Activated T-cell treated with anti-CD3 and anti-CD28 coated beads, Interleukin-2, amount 50 U/mL, for 72 hours (primary cell): Measurements from ENCODE around the gene ARL13A. TPM values are rescaled to one million over a fixed set of nuclear protein-coding genes. Genes with fewer than 3 reads are reported as not detected.
A peak's percentile ranks its signal among the peaks of the same experiment; 100 is the strongest.
"Not testable (repeated sequence)": the region's sequence is repeated elsewhere in the genome, so short reads cannot be mapped to it uniquely, and the experiment has no call there.

ENCODE experiments used
- ATAC-seq, 2 donors: fragments of 150-1000 bp; cut with Tn5 transposase; replicated peaks in 1 of 2; 2 replicates each; pipeline ENCODE4 v1.10.0; 2021; ENCODE audit warnings: moderate library complexity in 2 of 2, mild to moderate bottlenecking in 1 of 2
- DNase-seq, 2 donors: peaks; one replicate each; pipeline ENCODE4 v3.0.0; 2021 to 2022; ENCODE audit warnings: mixed read lengths in 1 of 2
- H3K27ac Mint-ChIP-seq: one replicate; pipeline ENCODE4 v1.8.0; 2022; ENCODE audit warnings: mild to moderate bottlenecking, moderate library complexity, mixed read lengths
- H3K27me3 Mint-ChIP-seq: one replicate; pipeline ENCODE4 v1.8.0; 2022; ENCODE audit warnings: low read depth, mixed read lengths
- H3K36me3 Mint-ChIP-seq, 2 donors: one replicate each; pipeline ENCODE4 v1.8.0; 2022; ENCODE audit warnings: mixed read lengths in 2 of 2, mild to moderate bottlenecking in 1 of 2; ENCODE audit not compliant: insufficient read depth in 2 of 2
- H3K4me1 Mint-ChIP-seq: one replicate; pipeline ENCODE4 v1.8.0; 2022; ENCODE audit warnings: low read depth, mixed read lengths
- H3K4me3 Mint-ChIP-seq, 2 donors: one replicate each; pipeline ENCODE4 v1.8.0; 2022; ENCODE audit warnings: mild to moderate bottlenecking in 2 of 2, mixed read lengths in 2 of 2, moderate library complexity in 2 of 2
- H3K9me3 Mint-ChIP-seq, 2 donors: one replicate each; pipeline ENCODE4 v1.8.0; 2022; ENCODE audit warnings: mixed read lengths in 2 of 2
- total RNA-seq, 2 donors: library from RNA; stranded (reverse); gene quantifications; one replicate each; pipeline ENCODE4 v1.2.3, GENCODE V29; 2022

ARL13A gene
- total RNA-seq, 2 donors from 2014 or later: not detected

- H3K27ac Mint-ChIP-seq, H3K27me3 Mint-ChIP-seq, DNase-seq, H3K9me3 Mint-ChIP-seq, H3K4me1 Mint-ChIP-seq, H3K4me3 Mint-ChIP-seq, ATAC-seq, H3K36me3 Mint-ChIP-seq: not testable (repeated sequence)
These were observed 42.5 kb downstream of the ARL13A start for GRCh38 chrX:101012031-101012430.

DNA sequence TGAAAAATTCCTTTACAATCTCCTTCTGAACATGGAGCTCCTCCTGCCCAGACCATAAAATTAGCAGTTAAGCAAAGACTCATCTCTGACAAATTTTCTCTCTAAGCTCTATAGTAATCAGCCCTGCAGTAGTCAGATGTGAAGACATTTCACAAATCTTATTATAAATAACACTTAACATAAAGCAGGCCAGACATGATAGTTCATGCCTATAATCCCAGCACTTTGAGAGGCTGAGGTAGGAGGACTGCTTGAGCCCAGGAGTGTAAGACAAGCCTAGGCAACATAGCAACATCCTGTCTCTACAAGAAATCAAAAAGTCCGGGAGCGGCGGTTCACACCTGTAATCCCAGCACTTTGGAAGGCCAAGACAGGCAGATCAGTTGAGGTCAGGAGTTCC, 52.5 kb downstream of the ARL13A start:
- Mint-ChIP-seq H3K36me3 (peaks cover 3 to 16% of the 10 kb centered on the region in 2 donors), H3K4me3 (no peak overlapping the region), H3K4me1 (no peaks in the 10 kb centered on the region), H3K27me3 (no peaks in the 10 kb centered on the region), H3K27ac (no peak overlapping the region), H3K9me3 (no peaks in the 10 kb centered on the region)
- DNase-seq (no peak), ATAC-seq (no peak)

DNA sequence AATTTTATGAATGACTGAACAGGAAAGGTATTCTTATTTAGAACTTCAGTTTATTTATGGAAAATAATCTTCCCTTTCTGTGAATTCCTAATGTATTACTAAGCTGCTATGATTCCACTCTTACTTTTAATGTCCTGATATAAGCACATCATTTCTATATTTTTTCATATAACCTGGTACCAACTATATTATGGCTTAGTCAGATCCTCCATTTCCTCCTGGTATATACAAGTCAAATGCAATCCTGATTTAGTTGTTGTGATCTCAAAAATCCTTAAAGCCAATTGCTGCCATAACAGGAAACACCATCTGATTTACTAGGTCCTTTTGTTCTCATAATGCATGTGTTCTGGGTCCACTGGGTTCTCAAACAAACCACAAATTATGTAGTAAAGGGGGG, 55.6 kb downstream of the ARL13A start:
- ATAC-seq (no peak), DNase-seq (no peak)
- H3K4me1 Mint-ChIP-seq: peaks cover 7% of the 10 kb centered on the region
- H3K9me3 Mint-ChIP-seq: peaks cover 0 to 2% of the 10 kb centered on the region in 2 donors
- H3K4me3 Mint-ChIP-seq: no peak overlapping the region
- H3K27ac Mint-ChIP-seq: no peak overlapping the region
- peaks cover 7 to 19% of the 10 kb centered on the region in 2 donors for H3K36me3 Mint-ChIP-seq
- H3K27me3 Mint-ChIP-seq: peaks cover 13% of the 10 kb centered on the region

- peaks cover 7% of the 10 kb centered on the region for H3K4me1 Mint-ChIP-seq
- no peak overlapping the region for H3K4me3 Mint-ChIP-seq
- DNase-seq (no peak), ATAC-seq (no peak)
- H3K36me3 Mint-ChIP-seq: peaks cover 6 to 16% of the 10 kb centered on the region in 2 donors
- H3K9me3 Mint-ChIP-seq: peaks cover 0 to 2% of the 10 kb centered on the region in 2 donors
- H3K27me3 Mint-ChIP-seq: peaks cover 13% of the 10 kb centered on the region
- no peak overlapping the region for H3K27ac Mint-ChIP-seq
These were observed 59.1 kb downstream of the ARL13A start for GRCh38 chrX:101028562-101028961.

GRCh38 chrX:101029665-101030064, 60.2 kb downstream of the ARL13A start:
- H3K4me3 Mint-ChIP-seq: no peak overlapping the region
- peaks cover 13% of the 10 kb centered on the region for H3K27me3 Mint-ChIP-seq
- peak overlapping the region; percentile 75 for H3K27ac Mint-ChIP-seq
- DNase-seq (no peak), ATAC-seq (no peak)
- H3K9me3 Mint-ChIP-seq: peaks cover 0 to 2% of the 10 kb centered on the region in 2 donors
- peaks cover 6 to 16% of the 10 kb centered on the region in 2 donors for H3K36me3 Mint-ChIP-seq
- H3K4me1 Mint-ChIP-seq: peaks cover 7% of the 10 kb centered on the region

DNA sequence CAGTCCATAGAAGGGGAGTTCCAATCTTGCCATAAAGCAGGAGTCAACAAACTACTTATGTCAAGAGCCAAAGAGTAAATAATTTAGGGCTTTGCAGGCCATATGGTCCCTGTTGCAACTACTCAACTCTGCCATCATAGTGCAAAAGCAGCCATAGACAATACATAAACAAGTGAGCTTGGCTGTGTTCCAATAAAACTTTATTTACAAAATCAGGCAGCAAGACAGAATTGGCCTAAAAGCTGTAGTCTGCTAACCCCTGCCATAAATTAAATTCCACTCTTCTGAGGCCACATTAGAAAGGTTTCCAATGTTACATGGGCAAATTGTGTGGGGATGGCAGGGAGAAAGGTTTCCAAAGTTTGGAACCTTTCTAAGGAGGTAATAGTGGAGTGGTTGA, 67.7 kb downstream of the ARL13A start:
- Mint-ChIP-seq H3K27ac (no peak overlapping the region), H3K4me1 (peaks cover 6% of the 10 kb centered on the region), H3K4me3 (no peak overlapping the region), H3K9me3 (no peaks in the 10 kb centered on the region), H3K36me3 (peaks cover 7 to 8% of the 10 kb centered on the region in 2 donors), H3K27me3 (no peaks in the 10 kb centered on the region)
- ATAC-seq (no peak), DNase-seq (no peak)

DNA sequence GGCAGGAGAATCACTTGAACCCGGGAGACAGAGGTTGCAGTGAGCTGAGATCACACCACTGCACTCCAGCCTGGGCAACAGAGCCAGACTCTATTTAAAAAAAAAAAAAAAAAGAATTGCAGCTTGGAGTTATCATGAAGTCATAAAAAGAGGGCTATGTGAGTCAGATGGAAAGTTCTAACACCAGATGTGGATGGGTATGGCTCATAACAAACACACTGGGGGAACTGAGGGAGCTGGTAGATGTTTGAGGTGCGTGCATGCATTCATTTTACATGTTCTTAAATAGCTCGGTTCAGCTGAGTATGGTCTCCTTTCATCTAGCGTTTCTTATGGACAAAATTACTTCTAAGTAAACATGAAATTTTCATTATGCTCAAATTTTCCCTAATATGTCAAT, 70.7 kb downstream of the ARL13A start:
- ATAC-seq (peak; percentile 74 to 93), DNase-seq (peak; percentile 2 to 3)
- Mint-ChIP-seq H3K9me3 (no peaks in the 10 kb centered on the region), H3K27ac (no peak overlapping the region), H3K36me3 (peaks cover 7 to 10% of the 10 kb centered on the region in 2 donors), H3K27me3 (no peaks in the 10 kb centered on the region), H3K4me1 (peaks cover 6% of the 10 kb centered on the region), H3K4me3 (peak overlapping the region in 1 of 2 donors; percentile 19)

Other genes starting within 250 kb of the ARL13A start
- not detected for gene SYTL4, start 237.6 kb upstream of the ARL13A start, total RNA-seq
- 10 to 100 TPM; 32.8 to 33.0 TPM for gene CSTF2, start 149.3 kb upstream of the ARL13A start, total RNA-seq
- gene NOX1, start 95.3 kb upstream of the ARL13A start, total RNA-seq: not detected
- 1 to 10 TPM; 1.8 to 2.3 TPM for gene XKRX, start 40.8 kb upstream of the ARL13A start, total RNA-seq
- 10 to 100 TPM; 24.4 to 25.9 TPM for gene TRMT2B, start 82.4 kb downstream of the ARL13A start, total RNA-seq
- gene TMEM35A, start 109.2 kb downstream of the ARL13A start, total RNA-seq: under 1 TPM in 1 of 2 donors, not detected in 1; 0.26 TPM
- gene CENPI, start 128.5 kb downstream of the ARL13A start, total RNA-seq: 10 to 100 TPM; 15.6 to 19.3 TPM